ENCODE data around the gene MGMT.

The MGMT gene

GRCh38 chr10:129705676-129706075, 238.6 kb downstream of the MGMT start:
- no peak for DNase-seq (ENCODE audit: low spot score)

GRCh38 chr10:129706081-129706480, 239.0 kb downstream of the MGMT start:
- no peak for DNase-seq (ENCODE audit: low spot score)
- FAIRE-seq, result no peak

More at GRCh38 chr10:129705676-129706075, 238.6 kb downstream of the MGMT start:
- no peak for FAIRE-seq

- DNase-seq (ENCODE audit: low spot score) (no peak), FAIRE-seq (no peak)
These were observed 239.5 kb downstream of the MGMT start for GRCh38 chr10:129706523-129706922.

- no peak for DNase-seq (ENCODE audit: low spot score)
- no peak for FAIRE-seq
These were observed 240.7 kb downstream of the MGMT start for GRCh38 chr10:129707406-129708388.

GRCh38 chr10:129709101-129709500, 242.1 kb downstream of the MGMT start:
- no peak for FAIRE-seq

GRCh38 chr10:129709627-129710509, 242.8 kb downstream of the MGMT start:
- no peak for FAIRE-seq
- DNase-seq (ENCODE audit: low spot score), result no peak

More at GRCh38 chr10:129709101-129709500, 242.1 kb downstream of the MGMT start:
- DNase-seq (ENCODE audit: low spot score), result no peak

GRCh38 chr10:129710510-129710847, 243.4 kb downstream of the MGMT start:
- no peak for FAIRE-seq
- DNase-seq (ENCODE audit: low spot score), result no peak

- FAIRE-seq (no peak), DNase-seq (ENCODE audit: low spot score) (no peak)
These were observed 244.2 kb downstream of the MGMT start for GRCh38 chr10:129711291-129711690.

GRCh38 chr10:129712000-129712399, 245.0 kb downstream of the MGMT start:
- DNase-seq (ENCODE audit: low spot score) (no peak), FAIRE-seq (no peak)

- DNase-seq (ENCODE audit: low spot score) (no peak), FAIRE-seq (no peak)
These were observed 246.7 kb downstream of the MGMT start for GRCh38 chr10:129713659-129714265.

GRCh38 chr10:129715805-129716204, 248.8 kb downstream of the MGMT start:
- no peak for DNase-seq (ENCODE audit: low spot score)
- FAIRE-seq, result no peak

GRCh38 chr10:129716211-129716681, 249.2 kb downstream of the MGMT start:
- FAIRE-seq (no peak), DNase-seq (ENCODE audit: low spot score) (no peak)

GRCh38 chr10:129716881-129717280, 249.8 kb downstream of the MGMT start:
- no peak for DNase-seq (ENCODE audit: low spot score)
- FAIRE-seq, result no peak

GRCh38 chr10:129717816-129718547, 250.9 kb downstream of the MGMT start:
- FAIRE-seq, result no peak
- DNase-seq (ENCODE audit: low spot score), result no peak

- FAIRE-seq, result no peak
- no peak for DNase-seq (ENCODE audit: low spot score)
These were observed 251.7 kb downstream of the MGMT start for GRCh38 chr10:129718548-129719414.

GRCh38 chr10:129719415-129719739, 252.3 kb downstream of the MGMT start:
- no peak for FAIRE-seq
- no peak for DNase-seq (ENCODE audit: low spot score)

- no peak for DNase-seq (ENCODE audit: low spot score)
- no peak for FAIRE-seq
These were observed 253.0 kb downstream of the MGMT start for GRCh38 chr10:129719889-129720590.

- no peak for FAIRE-seq
- DNase-seq (ENCODE audit: low spot score), result no peak
These were observed 258.0 kb downstream of the MGMT start for GRCh38 chr10:129725011-129725410.

- DNase-seq (ENCODE audit: low spot score), result no peak
- no peak for FAIRE-seq
These were observed 258.4 kb downstream of the MGMT start for GRCh38 chr10:129725482-129725881.
